HUES6 (cell line): Measurements from ENCODE around the gene AFF1.
A peak's percentile ranks its signal among the peaks of the same experiment; 100 is the strongest.
"Not testable (repeated sequence)": the region's sequence is repeated elsewhere in the genome, so short reads cannot be mapped to it uniquely, and the experiment has no call there.

ENCODE experiments used
- H3K27ac ChIP-seq: 2 replicates; pipeline ENCODE4 v1.7.0; 2013; ENCODE audit warnings: low read depth, mild to moderate bottlenecking, low read length, inconsistent platforms
- H3K27me3 ChIP-seq: 2 replicates; pipeline ENCODE4 v1.6.1; 2013; ENCODE audit warnings: low read length; ENCODE audit not compliant: control insufficient read depth, insufficient read depth
- H3K36me3 ChIP-seq: 2 replicates; pipeline ENCODE4 v1.6.1; 2013; ENCODE audit warnings: low read length; ENCODE audit not compliant: control insufficient read depth, insufficient read depth
- H3K4me1 ChIP-seq: 2 replicates; pipeline ENCODE4 v1.6.1; 2013; ENCODE audit warnings: low read length; ENCODE audit not compliant: control insufficient read depth, insufficient read depth
- H3K4me3 ChIP-seq: 2 replicates; pipeline ENCODE4 v1.5.1; 2013; ENCODE audit warnings: low read depth, low read length
- H3K9ac ChIP-seq: one replicate; pipeline ENCODE4 v1.6.1; 2013; ENCODE audit warnings: mild to moderate bottlenecking, low read length
- H3K9me3 ChIP-seq: 2 replicates; pipeline ENCODE4 v1.6.1; 2013; ENCODE audit warnings: low read depth, low read length; ENCODE audit not compliant: control insufficient read depth, insufficient read depth

Gene AFF1

DNA sequence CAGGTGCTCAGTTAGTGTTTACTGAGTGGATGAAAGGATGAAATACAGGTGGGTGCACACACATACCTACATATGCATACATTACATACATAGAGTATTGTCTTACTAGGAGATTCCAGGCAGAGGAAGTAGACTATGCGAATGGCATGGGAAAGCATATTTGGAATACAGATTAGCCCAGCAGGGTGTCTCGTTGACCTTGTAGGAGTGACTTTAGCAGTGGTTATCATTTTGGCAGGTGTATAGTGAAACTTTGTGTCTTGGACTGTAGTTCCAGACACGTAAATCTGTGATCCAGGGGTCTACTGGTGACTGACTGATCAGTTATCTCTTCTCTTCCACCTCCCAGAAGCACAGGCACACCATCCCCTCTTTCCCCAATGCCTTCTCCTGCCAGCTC is 199.3 kb downstream of the AFF1 start:
- no peak overlapping the region for H3K9ac ChIP-seq
- no peaks in the 10 kb centered on the region for H3K27me3 ChIP-seq
- H3K9me3 ChIP-seq: no peaks in the 10 kb centered on the region
- H3K4me3 ChIP-seq: no peak overlapping the region
- H3K4me1 ChIP-seq: no peaks in the 10 kb centered on the region
- H3K27ac ChIP-seq: no peak overlapping the region
- peaks cover 92% of the 10 kb centered on the region for H3K36me3 ChIP-seq

DNA sequence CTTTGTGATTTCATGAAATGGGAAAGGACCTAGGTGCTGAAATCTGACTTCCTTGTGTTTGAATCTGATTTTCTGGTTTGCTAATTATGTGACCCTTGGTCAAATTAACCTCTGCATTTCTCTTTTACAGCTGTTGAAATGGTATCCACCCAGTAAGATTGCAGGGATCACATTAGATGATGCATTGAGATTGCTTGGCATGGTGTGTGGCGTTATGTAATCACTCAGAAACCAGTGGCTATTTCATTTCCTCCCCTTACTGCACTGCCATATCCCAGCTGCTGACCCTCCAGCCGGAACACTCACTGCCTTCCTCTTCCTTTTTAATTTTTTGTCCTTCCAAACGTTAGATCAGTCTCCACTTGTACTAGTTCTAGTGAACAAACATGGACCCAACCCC is 206.6 kb downstream of the AFF1 start:
- no peak overlapping the region for H3K4me3 ChIP-seq
- H3K9ac ChIP-seq: no peak overlapping the region
- H3K4me1 ChIP-seq: no peaks in the 10 kb centered on the region
- H3K27me3 ChIP-seq: no peaks in the 10 kb centered on the region
- H3K36me3 ChIP-seq: peaks cover 51% of the 10 kb centered on the region
- H3K27ac ChIP-seq: no peak overlapping the region
- no peaks in the 10 kb centered on the region for H3K9me3 ChIP-seq

DNA sequence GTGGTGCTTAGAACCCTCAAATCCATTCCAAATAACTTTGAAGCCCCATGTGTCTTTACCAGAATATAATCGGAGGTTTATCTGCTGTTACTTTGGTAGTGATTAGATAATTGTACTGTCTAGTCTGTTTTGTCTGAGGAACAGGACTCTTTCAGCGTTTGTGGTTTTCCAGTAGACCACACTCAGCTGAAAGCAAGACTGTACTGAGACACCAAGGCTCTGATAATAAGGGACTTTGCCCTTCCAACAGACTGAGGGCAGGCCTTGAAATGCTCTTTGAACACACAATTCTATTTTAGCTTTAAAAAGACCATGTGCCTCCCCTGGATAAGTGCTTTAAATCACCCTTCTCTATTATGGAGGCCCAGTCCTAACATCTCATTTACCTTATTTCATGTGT is 209.5 kb downstream of the AFF1 start:
- no peaks in the 10 kb centered on the region for H3K4me1 ChIP-seq
- no peak overlapping the region for H3K9ac ChIP-seq
- no peaks in the 10 kb centered on the region for H3K9me3 ChIP-seq
- no peaks in the 10 kb centered on the region for H3K27me3 ChIP-seq
- H3K36me3 ChIP-seq: peaks cover 29% of the 10 kb centered on the region
- no peak overlapping the region for H3K27ac ChIP-seq
- no peak overlapping the region for H3K4me3 ChIP-seq

DNA sequence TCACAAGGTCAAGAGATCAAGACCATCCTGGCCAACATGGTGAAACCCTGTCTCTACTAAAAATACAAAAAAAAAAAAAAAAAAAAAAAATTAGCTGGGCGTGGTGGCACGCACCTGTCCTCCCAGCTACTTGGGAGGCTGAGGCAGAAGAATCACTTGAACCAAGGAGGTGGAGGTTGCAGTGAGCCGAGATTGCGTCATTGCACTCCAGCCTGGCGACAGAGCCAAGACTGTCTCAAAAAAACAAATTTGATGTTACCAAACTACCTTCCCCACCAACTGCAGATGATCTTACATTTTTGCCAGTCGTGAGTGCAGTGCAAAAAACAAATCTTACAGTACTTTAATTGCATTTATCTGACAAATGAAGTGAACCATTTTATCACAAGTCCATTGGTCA is 211.1 kb downstream of the AFF1 start:
- not testable (repeated sequence) for H3K27ac ChIP-seq, H3K4me3 ChIP-seq

DNA sequence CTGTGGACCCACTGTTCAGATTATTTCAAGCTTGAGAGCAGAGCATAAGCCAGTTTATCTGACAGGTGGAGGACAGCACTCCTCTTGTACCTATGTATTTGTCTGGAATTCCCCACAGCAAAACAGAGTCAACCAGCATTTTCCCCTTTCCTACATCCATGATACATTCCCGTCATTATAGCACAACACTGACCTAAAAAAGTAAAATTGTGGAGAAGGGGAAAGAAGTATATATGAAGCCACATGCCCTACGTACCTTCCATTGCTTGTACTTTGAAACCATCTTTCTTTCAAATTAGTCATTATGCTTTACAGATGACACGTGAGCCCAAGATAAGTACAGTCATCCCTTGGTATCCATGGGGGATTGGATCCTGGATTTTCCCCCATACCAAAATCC is 212.3 kb downstream of the AFF1 start:
- Histone ChIP-seq H3K4me3 (no peak overlapping the region), H3K27ac (no peak overlapping the region), H3K9ac (no peak overlapping the region), H3K27me3 (no peaks in the 10 kb centered on the region), H3K4me1 (no peaks in the 10 kb centered on the region), H3K36me3 (peaks cover 11% of the 10 kb centered on the region), H3K9me3 (no peaks in the 10 kb centered on the region)

More for the DNA sequence above, 211.1 kb downstream of the AFF1 start:
- H3K27me3 ChIP-seq, H3K9me3 ChIP-seq, H3K9ac ChIP-seq, H3K4me1 ChIP-seq: not testable (repeated sequence)
- H3K36me3 ChIP-seq: peaks cover 20% of the 10 kb centered on the region

DNA sequence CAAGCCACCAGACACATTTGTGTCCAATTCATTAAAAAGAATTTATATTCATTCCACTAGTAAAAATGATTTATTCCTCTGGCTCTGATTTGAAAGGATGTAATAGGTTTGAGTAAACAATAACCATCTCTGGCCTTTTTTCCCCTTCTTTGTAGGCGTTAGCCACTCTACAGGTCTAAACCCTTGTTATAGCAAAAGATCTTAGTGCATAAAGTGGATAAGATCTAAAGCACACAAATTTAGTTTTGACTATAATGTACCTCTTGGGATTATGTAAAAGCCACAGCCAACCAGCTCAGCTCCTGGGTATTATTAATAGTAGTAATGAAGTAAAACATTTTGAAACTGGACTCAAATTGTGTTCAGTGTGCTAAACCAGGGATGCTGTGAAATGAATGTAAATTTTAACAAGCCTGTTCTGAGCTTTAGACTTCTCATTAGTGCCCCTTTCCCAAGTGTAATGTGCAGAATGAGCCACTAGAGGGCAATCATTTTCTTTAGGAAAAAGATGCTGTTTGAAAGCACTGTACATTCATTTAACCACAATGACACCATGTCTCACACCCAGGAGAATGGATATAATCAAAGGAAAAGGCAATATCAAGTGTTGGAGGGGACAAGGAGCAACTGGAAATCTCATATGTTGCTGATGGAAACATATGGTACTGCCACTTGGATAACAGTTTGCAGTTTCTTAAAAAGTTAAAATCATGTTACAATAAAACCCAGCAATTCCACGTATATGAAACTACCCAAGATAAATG is 215.9 kb downstream of the AFF1 start:
- Histone ChIP-seq H3K36me3 (no peaks in the 10 kb centered on the region), H3K9ac (no peak overlapping the region), H3K27ac (no peak overlapping the region), H3K9me3 (no peaks in the 10 kb centered on the region), H3K27me3 (no peaks in the 10 kb centered on the region), H3K4me3 (no peak overlapping the region), H3K4me1 (peaks cover 3% of the 10 kb centered on the region; the same call in 1 of the 2 replicates)

DNA sequence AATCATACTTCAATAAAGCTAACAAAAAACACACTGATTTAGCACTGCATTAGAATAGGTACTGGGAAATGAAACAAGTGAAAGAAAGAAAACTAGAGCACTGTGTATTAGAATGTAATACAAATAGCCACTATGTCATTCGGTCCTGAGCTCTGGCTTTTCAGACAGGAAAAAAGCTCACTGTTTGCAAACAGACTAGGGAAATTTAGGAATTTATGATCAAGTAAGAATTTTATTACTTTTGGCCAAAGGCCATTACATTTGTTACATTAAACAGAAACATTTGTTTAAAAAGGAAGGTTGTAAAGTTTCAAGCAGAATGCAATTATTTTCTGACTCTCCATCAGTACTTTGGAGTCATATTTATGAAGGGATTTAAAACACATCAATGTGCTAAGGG is 216.9 kb downstream of the AFF1 start:
- Histone ChIP-seq H3K4me3 (no peak overlapping the region), H3K27ac (no peak overlapping the region), H3K27me3 (no peaks in the 10 kb centered on the region), H3K4me1 (peaks cover 3% of the 10 kb centered on the region; the same call in 1 of the 2 replicates), H3K36me3 (no peaks in the 10 kb centered on the region), H3K9me3 (no peaks in the 10 kb centered on the region), H3K9ac (no peak overlapping the region)

DNA sequence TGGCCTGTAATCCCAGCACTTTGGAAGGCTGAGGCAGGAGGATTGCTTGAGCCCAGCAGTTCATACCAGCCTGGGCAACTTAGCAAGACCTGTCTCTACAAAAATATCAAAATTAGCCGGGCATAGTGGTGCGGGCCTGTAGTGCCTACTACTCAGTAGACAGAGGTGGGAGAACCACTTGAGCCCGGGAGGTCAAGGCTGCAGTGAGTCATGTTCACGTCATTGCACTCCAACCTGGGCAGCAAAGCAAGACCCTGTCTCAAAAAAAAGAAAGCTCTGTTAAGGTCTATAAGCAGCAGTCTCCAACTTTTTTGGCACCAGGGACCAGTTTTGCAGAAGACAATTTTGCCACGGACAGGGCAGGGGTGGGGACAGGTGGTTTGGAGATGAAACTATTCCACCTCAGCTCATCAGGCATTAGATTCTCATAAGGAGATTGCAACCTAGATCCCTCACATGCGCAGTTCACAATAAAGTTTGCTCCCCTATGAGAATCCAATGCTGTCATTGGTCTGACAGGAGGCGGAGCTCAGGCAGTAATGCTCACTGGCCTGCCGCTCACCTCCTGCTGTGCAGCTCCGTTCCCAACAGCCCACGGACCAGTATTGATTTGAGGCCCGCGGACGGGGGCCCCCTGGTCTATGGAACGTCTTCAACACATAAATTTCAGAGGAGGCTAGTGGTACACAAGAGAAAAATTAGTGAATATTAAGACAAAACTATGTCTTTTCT is 217.7 kb downstream of the AFF1 start:
- no peaks in the 10 kb centered on the region for H3K27me3 ChIP-seq
- H3K9ac ChIP-seq: no peak overlapping the region
- H3K4me1 ChIP-seq: peaks cover 3% of the 10 kb centered on the region; the same call in 1 of the 2 replicates
- H3K4me3 ChIP-seq: 0 out of 2 replicates have a peak overlapping the region, but pooled peaks have one; percentile 11
- H3K36me3 ChIP-seq: no peaks in the 10 kb centered on the region
- no peak overlapping the region for H3K27ac ChIP-seq
- H3K9me3 ChIP-seq: no peaks in the 10 kb centered on the region

DNA sequence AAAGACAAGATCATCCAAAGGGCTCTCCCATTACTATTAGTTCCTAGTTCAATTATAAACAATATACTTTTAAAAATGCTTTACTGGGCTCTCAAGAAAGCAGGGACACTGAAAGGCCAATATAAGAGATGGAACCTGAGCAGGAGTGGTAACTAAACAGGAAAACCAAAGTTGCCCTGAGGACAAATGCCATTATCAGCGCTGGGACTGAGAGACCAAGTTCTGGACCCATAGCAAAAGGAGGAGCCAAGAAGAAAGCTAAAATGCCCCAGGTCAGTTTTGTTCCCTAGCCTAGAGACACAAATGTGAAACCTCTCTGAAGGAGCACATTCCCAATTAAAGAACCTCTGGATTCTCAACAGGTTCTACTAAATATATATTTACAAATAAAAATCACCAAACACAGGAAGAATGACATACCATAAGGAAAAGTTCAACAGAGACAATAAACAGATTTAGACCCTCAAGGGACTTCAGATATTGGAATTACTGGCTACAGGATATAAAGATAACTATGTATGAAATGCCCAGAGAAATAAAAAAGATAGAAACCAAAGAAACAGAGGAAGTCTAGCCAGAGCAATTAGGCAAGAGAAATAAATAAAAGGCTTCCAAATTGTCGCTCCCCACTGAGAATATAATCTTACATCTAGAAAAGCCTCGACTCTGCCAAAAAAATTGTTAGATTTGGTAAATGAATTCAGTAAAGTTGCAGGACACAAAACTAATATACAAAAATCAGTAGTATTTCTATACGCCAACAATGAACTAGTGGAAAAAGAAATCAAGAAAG is 218.5 kb downstream of the AFF1 start:
- no peaks in the 10 kb centered on the region for H3K27me3 ChIP-seq
- H3K4me3 ChIP-seq: 0 out of 2 replicates have a peak overlapping the region, but pooled peaks have one; percentile 11
- no peaks in the 10 kb centered on the region for H3K9me3 ChIP-seq
- H3K27ac ChIP-seq: no peak overlapping the region
- H3K9ac ChIP-seq: no peak overlapping the region
- peaks cover 3% of the 10 kb centered on the region; the same call in 1 of the 2 replicates for H3K4me1 ChIP-seq
- no peaks in the 10 kb centered on the region for H3K36me3 ChIP-seq

DNA sequence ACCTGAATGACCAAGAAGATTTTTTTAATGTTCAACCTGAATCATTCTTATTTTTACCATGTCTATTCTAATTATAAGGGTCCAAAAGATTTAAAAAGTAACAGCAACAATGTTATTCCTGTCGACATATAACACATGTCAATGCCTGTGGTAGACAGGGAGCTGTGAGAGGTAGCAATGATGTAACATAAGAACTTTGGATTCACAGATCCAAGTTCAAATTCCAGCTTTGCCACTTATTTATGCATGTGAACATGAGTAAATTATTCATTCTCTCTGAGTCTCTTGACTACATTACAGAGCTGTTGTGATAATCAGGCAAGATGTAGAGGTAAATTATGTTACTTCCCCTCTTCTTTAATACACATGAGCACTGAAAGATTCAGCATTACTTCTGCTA is 231.1 kb downstream of the AFF1 start:
- peaks cover 5% of the 10 kb centered on the region; the same call in 1 of the 2 replicates for H3K4me1 ChIP-seq
- H3K27me3 ChIP-seq: no peaks in the 10 kb centered on the region
- H3K9me3 ChIP-seq: no peaks in the 10 kb centered on the region
- H3K36me3 ChIP-seq: peaks cover 11% of the 10 kb centered on the region
- H3K4me3 ChIP-seq: no peak overlapping the region
- H3K27ac ChIP-seq: no peak overlapping the region
- no peak overlapping the region for H3K9ac ChIP-seq
